Natural killer cell (primary cell): ENCODE results near the gene PRRC2C. TPM values are rescaled to one million over a fixed set of nuclear protein-coding genes. Genes with fewer than 3 reads are reported as not detected.
"Not testable (repeated sequence)": the region's sequence is repeated elsewhere in the genome, so short reads cannot be mapped to it uniquely, and the experiment has no call there.

Experiments
- ATAC-seq, 3 donors: fragments of 150-1000 bp in 2 of 3; fragments of 200-7000 bp in 1 of 3; cut with Tn5 transposase; 1 replicate in 1 of 3; 2 replicates in 2 of 3; pipeline ENCODE4 v1.10.0; 2021; ENCODE audit warnings: mild to moderate bottlenecking in 2 of 3, moderate library complexity in 2 of 3
- DNase-seq, 2 donors: peaks; one replicate each; pipeline versions ENCODE4 v3.0.0 to v3.0.0-alpha.2; 2013 to 2021; ENCODE audit warnings: mixed read lengths in 1 of 2
- H3K27ac ChIP-seq: one replicate; pipeline ENCODE4 v1.5.1; 2013; ENCODE audit warnings: mild to moderate bottlenecking, low read length
- H3K27me3 ChIP-seq: one replicate; pipeline ENCODE4 v1.6.1; 2013; ENCODE audit warnings: low read length; ENCODE audit not compliant: control insufficient read depth, insufficient read depth
- H3K36me3 ChIP-seq: one replicate; pipeline ENCODE4 v1.6.1; 2013; ENCODE audit warnings: low read length; ENCODE audit not compliant: control insufficient read depth, insufficient read depth
- H3K4me1 ChIP-seq: one replicate; pipeline ENCODE4 v1.6.1; 2013; ENCODE audit warnings: low read length; ENCODE audit not compliant: control insufficient read depth, insufficient read depth
- H3K4me3 ChIP-seq: one replicate; pipeline ENCODE4 v1.5.1; 2013; ENCODE audit warnings: low read length
- H3K9me3 ChIP-seq: one replicate; pipeline ENCODE4 v1.6.1; 2013; ENCODE audit warnings: low read length; ENCODE audit not compliant: control insufficient read depth, insufficient read depth
- H3K27ac Mint-ChIP-seq, 2 donors: one replicate each; pipeline ENCODE4 v1.8.0; 2022; ENCODE audit warnings: mild to moderate bottlenecking in 2 of 2, mixed read lengths in 2 of 2, moderate library complexity in 1 of 2
- H3K27me3 Mint-ChIP-seq, 2 donors: one replicate each; pipeline ENCODE4 v1.8.0; 2022; ENCODE audit warnings: low read depth in 2 of 2, mixed read lengths in 2 of 2
- H3K36me3 Mint-ChIP-seq: one replicate; pipeline ENCODE4 v1.8.0; 2022; ENCODE audit warnings: mixed read lengths
- H3K4me1 Mint-ChIP-seq, 2 donors: one replicate each; pipeline ENCODE4 v1.8.0; 2022; ENCODE audit warnings: mixed read lengths in 2 of 2
- H3K4me3 Mint-ChIP-seq: one replicate; pipeline ENCODE4 v1.8.0; 2022; ENCODE audit warnings: mild to moderate bottlenecking, moderate library complexity, mixed read lengths
- H3K9me3 Mint-ChIP-seq, 2 donors: one replicate each; pipeline ENCODE4 v1.8.0; 2022; ENCODE audit warnings: mixed read lengths in 2 of 2
- WGBS: methylation state at CpG from one replicate; pipeline ENCODE4 v1.1.7; 2013; ENCODE audit warnings: missing lambda C conversion rate; ENCODE audit not compliant: insufficient coverage; 5-methylcytosine and 5-hydroxymethylcytosine counted together
- intact Hi-C: fragments of 100-400 bp; cut with micrococcal nuclease; formaldehyde crosslinking; loops from one replicate; pipeline ENCODE4 v1.14.2; 2022
- total RNA-seq, 4 donors: library from RNA; stranded (reverse); fragments of 120-200 nt in 1 of 4; gene quantifications; one replicate each; pipeline versions ENCODE4 v1.2.3 to v1.2.4, GENCODE V29; 2013 to 2022
- TF ChIP-seq, protein P1 (sequence below): fragments of 200-600 bp; IDR thresholded peaks from one replicate; pipeline ENCODE4 v1.8.0; 2022; ENCODE audit warnings: antibody characterized with exemption

Gene PRRC2C
- total RNA-seq, 3 donors from 2014 or later (not counting 1 experiment from before 2014, with no cell fraction given): 330 to 355 (median 353) TPM

DNA sequence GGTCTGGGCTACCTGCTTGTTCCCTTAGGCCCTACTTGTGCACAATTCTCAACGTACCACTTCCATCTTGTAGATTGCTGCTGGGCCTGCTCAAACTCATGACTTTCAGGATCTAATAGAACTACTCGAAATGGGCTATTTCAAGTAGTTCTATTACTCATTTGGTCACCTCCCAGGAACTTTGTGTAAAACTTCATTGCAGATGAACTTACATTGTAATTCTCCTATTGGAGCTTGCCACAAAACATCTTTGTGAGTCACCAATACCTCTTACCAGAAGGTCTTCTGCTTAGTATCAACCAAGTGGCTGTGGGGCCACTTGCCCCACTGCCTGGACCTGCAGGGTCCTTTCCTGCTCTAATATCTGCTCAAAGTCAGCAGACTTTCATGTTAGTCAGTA is 126.0 kb downstream of the PRRC2C start:
- Mint-ChIP-seq H3K36me3 (no peaks in the 10 kb centered on the region), H3K9me3 (no peaks in the 10 kb centered on the region), H3K4me1 (no peaks in the 10 kb centered on the region), H3K27me3 (no peaks in the 10 kb centered on the region), H3K27ac (no peak overlapping the region), H3K4me3 (no peak overlapping the region)
- Histone ChIP-seq H3K9me3 (no peaks in the 10 kb centered on the region), H3K27ac (no peak overlapping the region), H3K36me3 (no peaks in the 10 kb centered on the region), H3K4me1 (no peaks in the 10 kb centered on the region), H3K27me3 (no peaks in the 10 kb centered on the region), H3K4me3 (no peak overlapping the region)
- DNase-seq: no peak
- ATAC-seq: no peak
- intact Hi-C loops: no loop called here
- TF ChIP-seq, protein P1, sequence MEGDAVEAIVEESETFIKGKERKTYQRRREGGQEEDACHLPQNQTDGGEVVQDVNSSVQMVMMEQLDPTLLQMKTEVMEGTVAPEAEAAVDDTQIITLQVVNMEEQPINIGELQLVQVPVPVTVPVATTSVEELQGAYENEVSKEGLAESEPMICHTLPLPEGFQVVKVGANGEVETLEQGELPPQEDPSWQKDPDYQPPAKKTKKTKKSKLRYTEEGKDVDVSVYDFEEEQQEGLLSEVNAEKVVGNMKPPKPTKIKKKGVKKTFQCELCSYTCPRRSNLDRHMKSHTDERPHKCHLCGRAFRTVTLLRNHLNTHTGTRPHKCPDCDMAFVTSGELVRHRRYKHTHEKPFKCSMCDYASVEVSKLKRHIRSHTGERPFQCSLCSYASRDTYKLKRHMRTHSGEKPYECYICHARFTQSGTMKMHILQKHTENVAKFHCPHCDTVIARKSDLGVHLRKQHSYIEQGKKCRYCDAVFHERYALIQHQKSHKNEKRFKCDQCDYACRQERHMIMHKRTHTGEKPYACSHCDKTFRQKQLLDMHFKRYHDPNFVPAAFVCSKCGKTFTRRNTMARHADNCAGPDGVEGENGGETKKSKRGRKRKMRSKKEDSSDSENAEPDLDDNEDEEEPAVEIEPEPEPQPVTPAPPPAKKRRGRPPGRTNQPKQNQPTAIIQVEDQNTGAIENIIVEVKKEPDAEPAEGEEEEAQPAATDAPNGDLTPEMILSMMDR: no peak
- WGBS: 83% methylated on average over 2 of the region's 2 CpGs

DNA sequence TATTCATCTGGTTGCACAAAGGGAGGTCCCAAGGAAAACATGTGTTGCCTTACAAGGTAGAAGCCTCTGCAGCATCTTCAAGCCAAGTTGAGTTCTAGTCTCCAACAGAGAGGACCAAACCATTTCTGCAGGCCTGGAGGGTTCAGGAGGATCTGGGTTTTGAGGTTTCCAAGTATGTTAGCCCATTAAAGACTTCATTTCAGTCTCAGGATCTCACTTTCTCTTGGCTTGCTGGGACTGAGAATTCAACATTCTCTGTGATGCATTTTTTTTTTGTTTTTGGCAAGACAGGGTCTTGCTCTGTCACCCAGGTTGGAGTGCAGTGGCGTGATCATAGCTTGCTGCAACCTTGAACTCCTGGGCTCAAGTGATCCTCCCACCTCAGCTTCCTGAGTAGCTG is 128.0 kb downstream of the PRRC2C start:
- H3K9me3 Mint-ChIP-seq: no peaks in the 10 kb centered on the region
- H3K4me1 ChIP-seq: no peaks in the 10 kb centered on the region
- H3K4me3 ChIP-seq: no peak overlapping the region
- no peaks in the 10 kb centered on the region for H3K36me3 ChIP-seq
- H3K27ac Mint-ChIP-seq: no peak overlapping the region
- H3K36me3 Mint-ChIP-seq: no peaks in the 10 kb centered on the region
- no peaks in the 10 kb centered on the region for H3K4me1 Mint-ChIP-seq
- WGBS: 84% methylated on average over 1 of the region's 1 CpG
- intact Hi-C loops: no loop called here
- H3K27me3 Mint-ChIP-seq: peaks cover 0 to 7% of the 10 kb centered on the region in 2 donors
- no peak overlapping the region for H3K4me3 Mint-ChIP-seq
- H3K9me3 ChIP-seq: no peaks in the 10 kb centered on the region
- no peaks in the 10 kb centered on the region for H3K27me3 ChIP-seq
- H3K27ac ChIP-seq: no peak overlapping the region
- ATAC-seq: no peak
- no peak for DNase-seq
- TF ChIP-seq, protein P1: no peak

DNA sequence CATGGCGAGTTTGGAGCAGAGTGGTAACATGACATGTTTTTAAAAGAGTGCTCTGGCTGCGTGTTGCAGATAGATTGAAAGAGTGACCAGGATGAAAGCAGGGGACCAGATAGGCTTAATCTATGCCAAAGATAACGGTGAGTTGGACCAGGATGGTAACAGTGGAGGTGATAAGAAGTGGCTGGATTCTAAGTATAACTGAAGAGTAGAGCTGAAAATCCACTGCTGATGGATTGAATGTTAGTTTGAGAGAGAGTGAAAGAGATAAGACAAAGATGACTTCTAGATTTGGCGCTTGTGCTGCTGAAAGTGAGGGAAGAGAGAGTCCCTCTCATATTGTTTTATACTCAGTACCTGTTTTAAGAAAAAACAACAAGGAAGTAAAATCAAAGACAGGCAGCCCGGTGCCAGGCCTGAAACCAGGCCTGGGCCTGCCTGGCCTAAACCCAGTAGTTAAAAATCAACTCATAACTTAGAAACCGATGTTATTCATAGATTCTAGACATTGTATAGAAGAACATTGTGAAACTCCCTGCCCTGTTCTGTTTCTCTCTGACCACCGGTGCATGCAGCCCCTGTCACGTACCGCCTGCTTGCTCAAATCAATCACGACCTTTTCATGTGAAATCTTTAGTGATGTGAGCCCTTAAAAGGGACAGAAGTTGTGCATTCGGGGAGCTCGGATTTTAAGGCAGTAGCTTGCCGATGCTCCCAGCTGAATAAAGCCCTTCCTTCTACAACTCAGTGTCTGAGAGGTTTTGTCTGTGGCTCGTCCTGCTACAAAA is 130.0 kb downstream of the PRRC2C start:
- H3K9me3 ChIP-seq, H3K36me3 ChIP-seq, H3K27me3 Mint-ChIP-seq, H3K9me3 Mint-ChIP-seq, H3K4me1 ChIP-seq, H3K27ac ChIP-seq, intact Hi-C loops, H3K36me3 Mint-ChIP-seq, ATAC-seq, H3K27ac Mint-ChIP-seq, H3K4me3 ChIP-seq, H3K4me1 Mint-ChIP-seq, DNase-seq, H3K27me3 ChIP-seq, H3K4me3 Mint-ChIP-seq: not testable (repeated sequence)
- WGBS: 91% methylated on average over 13 of the region's 14 CpGs

DNA sequence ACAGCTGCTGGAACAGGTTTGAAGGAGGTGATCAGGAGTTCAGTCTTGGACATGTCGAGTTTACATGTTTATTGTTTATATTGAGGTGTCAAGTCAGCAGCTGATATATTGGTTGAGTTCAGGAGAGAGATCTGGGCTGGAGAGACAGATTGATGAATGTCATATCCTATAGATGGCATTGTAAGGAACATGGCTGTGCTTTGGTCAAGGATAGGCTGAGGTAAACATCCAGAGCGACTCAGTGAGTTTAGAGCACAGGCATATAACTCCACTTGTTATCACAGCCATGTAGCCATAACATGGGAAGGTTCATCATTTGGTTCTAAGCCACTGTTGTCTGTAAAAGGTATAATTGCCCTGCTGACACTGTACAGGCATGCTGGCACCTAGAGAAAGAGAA is 131.3 kb downstream of the PRRC2C start:
- TF ChIP-seq, protein P1: no peak

More for the DNA sequence above, 131.3 kb downstream of the PRRC2C start:
- 88% methylated on average over 2 of the region's 2 CpGs for WGBS
- H3K4me1 ChIP-seq: no peaks in the 10 kb centered on the region
- no peaks in the 10 kb centered on the region for H3K9me3 Mint-ChIP-seq
- intact Hi-C loops: no loop called here
- no peak overlapping the region for H3K27ac ChIP-seq
- no peak overlapping the region for H3K4me3 Mint-ChIP-seq
- H3K36me3 Mint-ChIP-seq: no peaks in the 10 kb centered on the region
- peaks cover 0 to 7% of the 10 kb centered on the region in 2 donors for H3K27me3 Mint-ChIP-seq
- ATAC-seq (no peak), DNase-seq (no peak)
- H3K27me3 ChIP-seq: no peaks in the 10 kb centered on the region
- H3K9me3 ChIP-seq: no peaks in the 10 kb centered on the region
- no peaks in the 10 kb centered on the region for H3K36me3 ChIP-seq
- H3K4me3 ChIP-seq: no peak overlapping the region
- H3K27ac Mint-ChIP-seq: no peak overlapping the region
- H3K4me1 Mint-ChIP-seq: no peaks in the 10 kb centered on the region
